Astrocyte (in vitro differentiated cells and primary cell): ENCODE results near the gene DNAJC22. TPM values are rescaled to one million over a fixed set of nuclear protein-coding genes. Genes with fewer than 3 reads are reported as not detected.

Source experiments
- DNase-seq: peaks from one replicate; pipeline ENCODE4 v3.0.0-alpha.2; 2010; ENCODE audit warnings: low read depth
- FAIRE-seq: peaks from 2 replicates; lab custom pipeline; 2011; peaks lifted over from hg19 to GRCh38; lab: Jason Lieb, UNC
- H2AFZ ChIP-seq: 2 replicates; pipeline ENCODE4 v1.6.0; 2012; ENCODE audit warnings: low read depth, low read length, inconsistent platforms
- H3K27ac ChIP-seq: 2 replicates; pipeline ENCODE4 v1.5.1; 2011; ENCODE audit warnings: low read depth, low read length, inconsistent platforms
- H3K27me3 ChIP-seq: 2 replicates; pipeline ENCODE4 v1.6.0; 2011; ENCODE audit warnings: low read length, inconsistent platforms; ENCODE audit not compliant: insufficient read depth
- H3K36me3 ChIP-seq: 2 replicates; pipeline ENCODE4 v1.5.1; 2011; ENCODE audit warnings: low read length, inconsistent platforms; ENCODE audit not compliant: insufficient read depth
- H3K4me1 ChIP-seq: 2 replicates; pipeline ENCODE4 v1.5.1; 2011; ENCODE audit warnings: low read length, inconsistent platforms; ENCODE audit not compliant: insufficient read depth
- H3K4me2 ChIP-seq: 2 replicates; pipeline ENCODE4 v1.6.0; 2012; ENCODE audit warnings: low read length, inconsistent platforms
- H3K4me3 ChIP-seq: 2 replicates; pipeline ENCODE4 v1.5.1; 2011; ENCODE audit warnings: low read depth, mild to moderate bottlenecking, low read length, inconsistent platforms; ENCODE audit not compliant: insufficient read depth
- H3K79me2 ChIP-seq: 2 replicates; pipeline ENCODE4 v1.6.0; 2012; ENCODE audit warnings: mild to moderate bottlenecking, low read length, inconsistent platforms; ENCODE audit not compliant: insufficient read depth
- H3K9ac ChIP-seq: 2 replicates; pipeline ENCODE4 v1.6.0; 2012; ENCODE audit warnings: mild to moderate bottlenecking, low read length, inconsistent platforms
- H3K9me3 ChIP-seq: 2 replicates; pipeline ENCODE4 v1.5.1; 2012; ENCODE audit warnings: low read depth, mild to moderate bottlenecking, low read length, inconsistent platforms; ENCODE audit not compliant: insufficient read depth
- H4K20me1 ChIP-seq: 2 replicates; pipeline ENCODE4 v1.6.0; 2012; ENCODE audit warnings: low read length, inconsistent platforms; ENCODE audit not compliant: insufficient read depth
- H3K27ac Mint-ChIP-seq: one replicate; pipeline ENCODE4 v1.8.0; 2021; ENCODE audit warnings: mild to moderate bottlenecking, mixed read lengths; ENCODE audit not compliant: unreplicated experiment
- H3K27me3 Mint-ChIP-seq: one replicate; pipeline ENCODE4 v1.8.0; 2021; ENCODE audit warnings: low read depth, mixed read lengths; ENCODE audit not compliant: unreplicated experiment
- H3K36me3 Mint-ChIP-seq: one replicate; pipeline ENCODE4 v1.8.0; 2021; ENCODE audit warnings: low read depth, mixed read lengths; ENCODE audit not compliant: unreplicated experiment
- H3K4me1 Mint-ChIP-seq: one replicate; pipeline ENCODE4 v1.8.0; 2021; ENCODE audit warnings: low read depth, mixed read lengths; ENCODE audit not compliant: unreplicated experiment
- H3K4me3 Mint-ChIP-seq: one replicate; pipeline ENCODE4 v1.8.0; 2021; ENCODE audit warnings: mild to moderate bottlenecking, moderate library complexity, mixed read lengths; ENCODE audit not compliant: unreplicated experiment
- H3K9me3 Mint-ChIP-seq: one replicate; pipeline ENCODE4 v1.8.0; 2021; ENCODE audit warnings: mild to moderate bottlenecking, mixed read lengths; ENCODE audit not compliant: unreplicated experiment
- CTCF ChIP-seq: IDR thresholded peaks from 2 replicates; pipeline ENCODE4 v1.5.1; 2011; ENCODE audit warnings: low read depth, mild to moderate bottlenecking, inconsistent platforms, low read length, moderate library complexity; ENCODE audit not compliant: insufficient read depth
- EZH2 ChIP-seq: IDR thresholded peaks from 2 replicates; pipeline ENCODE4 v1.6.1; 2012; ENCODE audit warnings: mild to moderate bottlenecking, low read length, inconsistent platforms; ENCODE audit not compliant: insufficient read depth
- total RNA-seq: library from RNA; stranded (reverse); gene quantifications from 2 replicates; pipeline ENCODE4 v1.2.1, GENCODE V29; 2021

Gene DNAJC22
- total RNA-seq, 1 donor from 2014 or later: 0.52 TPM

GRCh38 chr12:49323524-49324097 lies 23.1 kb upstream of the DNAJC22 start:
- H3K27ac Mint-ChIP-seq: peak overlapping the region; percentile 7
- Histone ChIP-seq H3K36me3 (peaks cover 4% of the 10 kb centered on the region), H2AFZ (peak overlapping the region; percentile 94), H3K27me3 (no peaks in the 10 kb centered on the region), H3K4me3 (peak overlapping the region; percentile 88), H3K9me3 (no peaks in the 10 kb centered on the region), H3K4me2 (peak overlapping the region; percentile 96), H3K4me1 (peaks cover 14% of the 10 kb centered on the region), H4K20me1 (no peaks in the 10 kb centered on the region), H3K27ac (peak overlapping the region; percentile 61), H3K9ac (peak overlapping the region; percentile 89), H3K79me2 (peaks cover 14% of the 10 kb centered on the region)
- H3K36me3 Mint-ChIP-seq: no peaks in the 10 kb centered on the region
- peak overlapping the region; percentile 89 for H3K4me3 Mint-ChIP-seq
- DNase-seq (no peak), FAIRE-seq (no peak)
- no peak for TF ChIP-seq EZH2
- peaks cover 4% of the 10 kb centered on the region for H3K4me1 Mint-ChIP-seq
- H3K27me3 Mint-ChIP-seq: peaks cover 5% of the 10 kb centered on the region
- no peaks in the 10 kb centered on the region for H3K9me3 Mint-ChIP-seq

- Histone ChIP-seq H3K36me3 (peaks cover 4% of the 10 kb centered on the region), H3K4me2 (no peak overlapping the region), H3K27me3 (no peaks in the 10 kb centered on the region), H3K9ac (no peak overlapping the region), H3K27ac (no peak overlapping the region), H3K79me2 (peaks cover 14% of the 10 kb centered on the region), H2AFZ (no peak overlapping the region), H4K20me1 (no peaks in the 10 kb centered on the region), H3K9me3 (no peaks in the 10 kb centered on the region), H3K4me1 (peaks cover 14% of the 10 kb centered on the region), H3K4me3 (no peak overlapping the region)
- no peak for FAIRE-seq
- TF ChIP-seq EZH2 (no peak), CTCF (no peak)
- no peak overlapping the region for H3K4me3 Mint-ChIP-seq
- no peaks in the 10 kb centered on the region for H3K9me3 Mint-ChIP-seq
- H3K4me1 Mint-ChIP-seq: peaks cover 4% of the 10 kb centered on the region
- H3K36me3 Mint-ChIP-seq: no peaks in the 10 kb centered on the region
- no peak overlapping the region for H3K27ac Mint-ChIP-seq
- no peak for DNase-seq
- H3K27me3 Mint-ChIP-seq: peaks cover 7% of the 10 kb centered on the region
Observed at GRCh38 chr12:49325606-49326005, 21.1 kb upstream of the DNAJC22 start.

GRCh38 chr12:49327368-49327767 lies 19.3 kb upstream of the DNAJC22 start:
- peaks cover 7% of the 10 kb centered on the region for H4K20me1 ChIP-seq
- no peak overlapping the region for H3K27ac ChIP-seq
- TF ChIP-seq CTCF (no peak), EZH2 (no peak)
- Mint-ChIP-seq H3K36me3 (no peaks in the 10 kb centered on the region), H3K4me3 (no peak overlapping the region), H3K27ac (no peak overlapping the region), H3K4me1 (peaks cover 4% of the 10 kb centered on the region), H3K9me3 (no peaks in the 10 kb centered on the region), H3K27me3 (peaks cover 20% of the 10 kb centered on the region)
- peaks cover 4% of the 10 kb centered on the region for H3K36me3 ChIP-seq
- H2AFZ ChIP-seq: no peak overlapping the region
- H3K4me2 ChIP-seq: no peak overlapping the region
- peaks cover 10% of the 10 kb centered on the region for H3K4me1 ChIP-seq
- H3K9me3 ChIP-seq: no peaks in the 10 kb centered on the region
- FAIRE-seq: no peak
- no peak overlapping the region for H3K9ac ChIP-seq
- H3K4me3 ChIP-seq: no peak overlapping the region
- H3K27me3 ChIP-seq: no peaks in the 10 kb centered on the region
- no peak for DNase-seq
- peaks cover 14% of the 10 kb centered on the region for H3K79me2 ChIP-seq
